ENCODE results near the gene LRMDA.
"Not testable (repeated sequence)": the region's sequence is repeated elsewhere in the genome, so short reads cannot be mapped to it uniquely, and the experiment has no call there.

The LRMDA gene

GRCh38 chr10:76466836-76467503 lies 1035.5 kb downstream of the LRMDA start:
- no peak for DNase-seq (ENCODE audit: low read depth, low spot score)

- no peak for DNase-seq (ENCODE audit: low read depth, low spot score)
Measured at GRCh38 chr10:76469675-76470074, 1038.3 kb downstream of the LRMDA start.

GRCh38 chr10:76479103-76479790 lies 1047.8 kb downstream of the LRMDA start:
- no peak for DNase-seq (ENCODE audit: low read depth, low spot score)

- no peak for DNase-seq (ENCODE audit: low read depth, low spot score)
Measured at GRCh38 chr10:76481178-76481577, 1049.8 kb downstream of the LRMDA start.

GRCh38 chr10:76487582-76487981 lies 1056.2 kb downstream of the LRMDA start:
- no peak for DNase-seq (ENCODE audit: low read depth, low spot score)

GRCh38 chr10:76488602-76489001 lies 1057.2 kb downstream of the LRMDA start:
- no peak for DNase-seq (ENCODE audit: low read depth, low spot score)

GRCh38 chr10:76491216-76491615 lies 1059.8 kb downstream of the LRMDA start:
- DNase-seq (ENCODE audit: low read depth, low spot score): no peak

- DNase-seq (ENCODE audit: low read depth, low spot score): peak; percentile 5
Measured at GRCh38 chr10:76492026-76492425, 1060.6 kb downstream of the LRMDA start.

- no peak for DNase-seq (ENCODE audit: low read depth, low spot score)
Measured at GRCh38 chr10:76492678-76493472, 1061.5 kb downstream of the LRMDA start.

GRCh38 chr10:76497666-76498065 lies 1066.2 kb downstream of the LRMDA start:
- DNase-seq (ENCODE audit: low read depth, low spot score): no peak

- no peak for DNase-seq (ENCODE audit: low read depth, low spot score)
Measured at GRCh38 chr10:76504823-76505222, 1073.4 kb downstream of the LRMDA start.

GRCh38 chr10:76509446-76509845 lies 1078.0 kb downstream of the LRMDA start:
- DNase-seq (ENCODE audit: low read depth, low spot score): no peak

GRCh38 chr10:76514321-76514720 lies 1082.9 kb downstream of the LRMDA start:
- no peak for DNase-seq (ENCODE audit: low read depth, low spot score)

- no peak for DNase-seq (ENCODE audit: low read depth, low spot score)
Measured at GRCh38 chr10:76514869-76515268, 1083.4 kb downstream of the LRMDA start.

GRCh38 chr10:76522547-76522946 lies 1091.1 kb downstream of the LRMDA start:
- no peak for DNase-seq (ENCODE audit: low read depth, low spot score)

- DNase-seq (ENCODE audit: low read depth, low spot score): no peak
Measured at GRCh38 chr10:76523246-76523645, 1091.8 kb downstream of the LRMDA start.

GRCh38 chr10:76523791-76524351 lies 1092.4 kb downstream of the LRMDA start:
- DNase-seq (ENCODE audit: low read depth, low spot score): no peak

GRCh38 chr10:76526833-76527232 lies 1095.4 kb downstream of the LRMDA start:
- DNase-seq (ENCODE audit: low read depth, low spot score): not testable (repeated sequence)

- DNase-seq (ENCODE audit: low read depth, low spot score): no peak
Measured at GRCh38 chr10:76540331-76540730, 1108.9 kb downstream of the LRMDA start.

GRCh38 chr10:76540786-76541185 lies 1109.4 kb downstream of the LRMDA start:
- no peak for DNase-seq (ENCODE audit: low read depth, low spot score)

GRCh38 chr10:76541852-76542251 lies 1110.4 kb downstream of the LRMDA start:
- DNase-seq (ENCODE audit: low read depth, low spot score): no peak

GRCh38 chr10:76542307-76542930 lies 1111.0 kb downstream of the LRMDA start:
- no peak for DNase-seq (ENCODE audit: low read depth, low spot score)
